SK-N-SH treated with all-trans-retinoic acid at 6 μM for 48 hours (cell line): ENCODE measurements around the gene EFCAB7.

Experiments
- ATAC-seq: fragments of 200-7000 bp; cut with Tn5 transposase; 3 replicates; pipeline ENCODE4 v1.9.1; 2020; ENCODE audit warnings: mild to moderate bottlenecking, moderate library complexity
- ARNTL ChIP-seq: fragments of 450-650 bp; formaldehyde crosslinking; IDR thresholded peaks from 2 replicates; pipeline ENCODE4 v1.5.0; 2020; ENCODE audit warnings: low read depth, mild to moderate bottlenecking, moderate library complexity, borderline replicate concordance
- BACH2 ChIP-seq: fragments of 250-450 bp; sonication (Bioruptor Pico); IDR thresholded peaks from 2 replicates; pipeline ENCODE4 v1.9.0; 2021; ENCODE audit warnings: mild to moderate bottlenecking, borderline replicate concordance
- CSDC2 ChIP-seq: fragments of 250-450 bp; sonication (Bioruptor Pico); IDR thresholded peaks from 2 replicates; pipeline ENCODE4 v1.5.0; 2020; ENCODE audit warnings: mild to moderate bottlenecking, moderate library complexity
- GLIS3 ChIP-seq: fragments of 250-450 bp; sonication (Bioruptor Pico); IDR thresholded peaks from 2 replicates; pipeline ENCODE4 v1.5.0; 2020; ENCODE audit warnings: mild to moderate bottlenecking, moderate library complexity
- OSR1 ChIP-seq: fragments of 250-450 bp; sonication (Bioruptor Pico); IDR thresholded peaks from 2 replicates; pipeline ENCODE4 v1.8.0; 2022; ENCODE audit warnings: moderate library complexity, mild to moderate bottlenecking, inconsistent platforms
- PATZ1 ChIP-seq: fragments of 250-450 bp; sonication (Bioruptor Pico); IDR thresholded peaks from 2 replicates; pipeline ENCODE4 v1.8.0; 2020; ENCODE audit warnings: mild to moderate bottlenecking, moderate library complexity, borderline replicate concordance
- PPARA ChIP-seq: fragments of 250-450 bp; sonication (Bioruptor Pico); IDR thresholded peaks from 2 replicates; pipeline ENCODE4 v1.5.0; 2020; ENCODE audit warnings: mild to moderate bottlenecking, borderline replicate concordance
- RARB ChIP-seq: fragments of 250-450 bp; sonication (Bioruptor Pico); IDR thresholded peaks from 2 replicates; pipeline ENCODE4 v1.8.0; 2021; ENCODE audit warnings: mild to moderate bottlenecking, moderate library complexity
- SNAI2 ChIP-seq: fragments of 250-450 bp; sonication (Bioruptor Pico); IDR thresholded peaks from 2 replicates; pipeline ENCODE4 v1.5.0; 2020; ENCODE audit warnings: mild to moderate bottlenecking, moderate library complexity
- TCF4 ChIP-seq: fragments of 250-450 bp; sonication (Bioruptor Pico); IDR thresholded peaks from 2 replicates; pipeline ENCODE4 v1.8.0; 2021; ENCODE audit warnings: mild to moderate bottlenecking, moderate library complexity, borderline replicate concordance
- TOX ChIP-seq: fragments of 250-450 bp; sonication (Bioruptor Pico); IDR thresholded peaks from 2 replicates; pipeline ENCODE4 v1.8.0; 2021; ENCODE audit warnings: mild to moderate bottlenecking, moderate library complexity, borderline replicate concordance
- ZC3H10 ChIP-seq: fragments of 250-450 bp; sonication (Bioruptor Pico); IDR thresholded peaks from 2 replicates; pipeline ENCODE4 v1.5.1; 2021; ENCODE audit warnings: mild to moderate bottlenecking, moderate library complexity
- ZFP3 ChIP-seq: fragments of 250-450 bp; sonication (Bioruptor Pico); IDR thresholded peaks from 2 replicates; pipeline ENCODE4 v1.5.0; 2020; ENCODE audit warnings: mild to moderate bottlenecking, moderate library complexity
- ZFP30 ChIP-seq: fragments of 450-650 bp; formaldehyde crosslinking; IDR thresholded peaks from 2 replicates; pipeline ENCODE4 v1.5.0; 2022; ENCODE audit warnings: mild to moderate bottlenecking, moderate library complexity
- ZNF565 ChIP-seq: fragments of 450-650 bp; formaldehyde crosslinking; conservative IDR thresholded peaks from 2 replicates; pipeline ENCODE4 v1.5.0; 2020; ENCODE audit warnings: low read depth, mild to moderate bottlenecking, moderate library complexity
- ZNF70 ChIP-seq: fragments of 450-650 bp; formaldehyde crosslinking; IDR thresholded peaks from 2 replicates; pipeline ENCODE4 v1.5.0; 2020; ENCODE audit warnings: mild to moderate bottlenecking, moderate library complexity
- ZNF8 ChIP-seq: fragments of 450-650 bp; formaldehyde crosslinking; IDR thresholded peaks from 2 replicates; pipeline ENCODE4 v1.5.0; 2020; ENCODE audit warnings: mild to moderate bottlenecking, moderate library complexity
- TF ChIP-seq, protein P1 (sequence below): fragments of 250-450 bp; sonication (Bioruptor Pico); IDR thresholded peaks from 2 replicates; pipeline ENCODE4 v1.5.1; 2021; ENCODE audit warnings: mild to moderate bottlenecking, moderate library complexity
- TF ChIP-seq, protein P2 (sequence below): fragments of 250-450 bp; sonication (Bioruptor Pico); IDR thresholded peaks from 2 replicates; pipeline ENCODE4 v1.5.1; 2020; ENCODE audit warnings: low read depth, mild to moderate bottlenecking, moderate library complexity
- TF ChIP-seq, protein P3 (sequence below): fragments of 250-450 bp; sonication (Bioruptor Pico); IDR thresholded peaks from 2 replicates; pipeline ENCODE4 v1.8.0; 2021; ENCODE audit warnings: low read depth, mild to moderate bottlenecking, moderate library complexity, borderline replicate concordance
- TF ChIP-seq, protein P4 (sequence below): fragments of 250-450 bp; sonication (Bioruptor Pico); IDR thresholded peaks from 2 replicates; pipeline ENCODE4 v1.5.0; 2020; ENCODE audit warnings: mild to moderate bottlenecking, moderate library complexity

EFCAB7 gene

GRCh38 chr1:63523738-63524137 is 413 bp downstream of the EFCAB7 start:
- peak; percentile 52 for ATAC-seq
- TF ChIP-seq, protein P1, sequence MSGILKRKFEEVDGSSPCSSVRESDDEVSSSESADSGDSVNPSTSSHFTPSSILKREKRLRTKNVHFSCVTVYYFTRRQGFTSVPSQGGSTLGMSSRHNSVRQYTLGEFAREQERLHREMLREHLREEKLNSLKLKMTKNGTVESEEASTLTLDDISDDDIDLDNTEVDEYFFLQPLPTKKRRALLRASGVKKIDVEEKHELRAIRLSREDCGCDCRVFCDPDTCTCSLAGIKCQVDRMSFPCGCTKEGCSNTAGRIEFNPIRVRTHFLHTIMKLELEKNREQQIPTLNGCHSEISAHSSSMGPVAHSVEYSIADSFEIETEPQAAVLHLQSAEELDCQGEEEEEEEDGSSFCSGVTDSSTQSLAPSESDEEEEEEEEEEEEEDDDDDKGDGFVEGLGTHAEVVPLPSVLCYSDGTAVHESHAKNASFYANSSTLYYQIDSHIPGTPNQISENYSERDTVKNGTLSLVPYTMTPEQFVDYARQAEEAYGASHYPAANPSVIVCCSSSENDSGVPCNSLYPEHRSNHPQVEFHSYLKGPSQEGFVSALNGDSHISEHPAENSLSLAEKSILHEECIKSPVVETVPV (CRISPR knock-in tag), result no peak
- no peak for TF ChIP-seq PPARA
- no peak for TF ChIP-seq OSR1 (CRISPR knock-in tag)
- no peak for TF ChIP-seq ZNF70 (CRISPR knock-in tag)
- no peak for TF ChIP-seq ZC3H10
- TF ChIP-seq, protein P2, sequence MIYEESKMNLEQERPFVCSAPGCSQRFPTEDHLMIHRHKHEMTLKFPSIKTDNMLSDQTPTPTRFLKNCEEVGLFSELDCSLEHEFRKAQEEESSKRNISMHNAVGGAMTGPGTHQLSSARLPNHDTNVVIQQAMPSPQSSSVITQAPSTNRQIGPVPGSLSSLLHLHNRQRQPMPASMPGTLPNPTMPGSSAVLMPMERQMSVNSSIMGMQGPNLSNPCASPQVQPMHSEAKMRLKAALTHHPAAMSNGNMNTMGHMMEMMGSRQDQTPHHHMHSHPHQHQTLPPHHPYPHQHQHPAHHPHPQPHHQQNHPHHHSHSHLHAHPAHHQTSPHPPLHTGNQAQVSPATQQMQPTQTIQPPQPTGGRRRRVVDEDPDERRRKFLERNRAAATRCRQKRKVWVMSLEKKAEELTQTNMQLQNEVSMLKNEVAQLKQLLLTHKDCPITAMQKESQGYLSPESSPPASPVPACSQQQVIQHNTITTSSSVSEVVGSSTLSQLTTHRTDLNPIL, result no peak
- TF ChIP-seq ZNF8 (CRISPR knock-in tag), result no peak
- no peak for TF ChIP-seq CSDC2 (CRISPR knock-in tag)
- no peak for TF ChIP-seq GLIS3
- TF ChIP-seq ZFP3 (CRISPR knock-in tag), result no peak
- TF ChIP-seq, protein P3, sequence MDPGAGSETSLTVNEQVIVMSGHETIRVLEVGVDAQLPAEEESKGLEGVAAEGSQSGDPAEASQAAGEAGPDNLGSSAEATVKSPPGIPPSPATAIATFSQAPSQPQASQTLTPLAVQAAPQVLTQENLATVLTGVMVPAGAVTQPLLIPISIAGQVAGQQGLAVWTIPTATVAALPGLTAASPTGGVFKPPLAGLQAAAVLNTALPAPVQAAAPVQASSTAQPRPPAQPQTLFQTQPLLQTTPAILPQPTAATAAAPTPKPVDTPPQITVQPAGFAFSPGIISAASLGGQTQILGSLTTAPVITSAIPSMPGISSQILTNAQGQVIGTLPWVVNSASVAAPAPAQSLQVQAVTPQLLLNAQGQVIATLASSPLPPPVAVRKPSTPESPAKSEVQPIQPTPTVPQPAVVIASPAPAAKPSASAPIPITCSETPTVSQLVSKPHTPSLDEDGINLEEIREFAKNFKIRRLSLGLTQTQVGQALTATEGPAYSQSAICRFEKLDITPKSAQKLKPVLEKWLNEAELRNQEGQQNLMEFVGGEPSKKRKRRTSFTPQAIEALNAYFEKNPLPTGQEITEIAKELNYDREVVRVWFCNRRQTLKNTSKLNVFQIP, result no peak
- no peak for TF ChIP-seq SNAI2 (CRISPR knock-in tag)
- no peak for TF ChIP-seq BACH2 (CRISPR knock-in tag)
- TF ChIP-seq ARNTL (CRISPR knock-in tag), result no peak
- TF ChIP-seq ZFP30 (CRISPR knock-in tag), result no peak
- TF ChIP-seq PATZ1 (CRISPR knock-in tag), result no peak
- TF ChIP-seq ZNF565 (CRISPR knock-in tag), result no peak
- no peak for TF ChIP-seq TOX
- no peak for TF ChIP-seq RARB (CRISPR knock-in tag)
- TF ChIP-seq TCF4, result no peak

GRCh38 chr1:63524201-63524600 is 876 bp downstream of the EFCAB7 start:
- no peak for ATAC-seq
- no peak for TF ChIP-seq ZNF70 (CRISPR knock-in tag)
- no peak for TF ChIP-seq ZC3H10
- no peak for TF ChIP-seq BACH2 (CRISPR knock-in tag)
- TF ChIP-seq, protein P3, result no peak
- no peak for TF ChIP-seq PPARA
- TF ChIP-seq, protein P2, result no peak
- TF ChIP-seq CSDC2 (CRISPR knock-in tag), result no peak
- TF ChIP-seq PATZ1 (CRISPR knock-in tag), result no peak
- TF ChIP-seq, protein P1 (CRISPR knock-in tag), result no peak
- TF ChIP-seq TOX, result no peak
- TF ChIP-seq SNAI2 (CRISPR knock-in tag), result no peak
- no peak for TF ChIP-seq ZNF8 (CRISPR knock-in tag)
- TF ChIP-seq GLIS3, result no peak
- no peak for TF ChIP-seq ZFP3 (CRISPR knock-in tag)
- TF ChIP-seq RARB (CRISPR knock-in tag), result no peak
- no peak for TF ChIP-seq ZFP30 (CRISPR knock-in tag)
- TF ChIP-seq ARNTL (CRISPR knock-in tag), result no peak
- TF ChIP-seq, protein P4, sequence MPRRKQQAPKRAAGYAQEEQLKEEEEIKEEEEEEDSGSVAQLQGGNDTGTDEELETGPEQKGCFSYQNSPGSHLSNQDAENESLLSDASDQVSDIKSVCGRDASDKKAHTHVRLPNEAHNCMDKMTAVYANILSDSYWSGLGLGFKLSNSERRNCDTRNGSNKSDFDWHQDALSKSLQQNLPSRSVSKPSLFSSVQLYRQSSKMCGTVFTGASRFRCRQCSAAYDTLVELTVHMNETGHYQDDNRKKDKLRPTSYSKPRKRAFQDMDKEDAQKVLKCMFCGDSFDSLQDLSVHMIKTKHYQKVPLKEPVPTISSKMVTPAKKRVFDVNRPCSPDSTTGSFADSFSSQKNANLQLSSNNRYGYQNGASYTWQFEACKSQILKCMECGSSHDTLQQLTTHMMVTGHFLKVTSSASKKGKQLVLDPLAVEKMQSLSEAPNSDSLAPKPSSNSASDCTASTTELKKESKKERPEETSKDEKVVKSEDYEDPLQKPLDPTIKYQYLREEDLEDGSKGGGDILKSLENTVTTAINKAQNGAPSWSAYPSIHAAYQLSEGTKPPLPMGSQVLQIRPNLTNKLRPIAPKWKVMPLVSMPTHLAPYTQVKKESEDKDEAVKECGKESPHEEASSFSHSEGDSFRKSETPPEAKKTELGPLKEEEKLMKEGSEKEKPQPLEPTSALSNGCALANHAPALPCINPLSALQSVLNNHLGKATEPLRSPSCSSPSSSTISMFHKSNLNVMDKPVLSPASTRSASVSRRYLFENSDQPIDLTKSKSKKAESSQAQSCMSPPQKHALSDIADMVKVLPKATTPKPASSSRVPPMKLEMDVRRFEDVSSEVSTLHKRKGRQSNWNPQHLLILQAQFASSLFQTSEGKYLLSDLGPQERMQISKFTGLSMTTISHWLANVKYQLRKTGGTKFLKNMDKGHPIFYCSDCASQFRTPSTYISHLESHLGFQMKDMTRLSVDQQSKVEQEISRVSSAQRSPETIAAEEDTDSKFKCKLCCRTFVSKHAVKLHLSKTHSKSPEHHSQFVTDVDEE (CRISPR knock-in tag), result no peak
